Measurements from ENCODE around the gene TMEM145. TPM values are rescaled to one million over a fixed set of nuclear protein-coding genes. Genes with fewer than 3 reads are reported as not detected.

The TMEM145 gene
- total RNA-seq, 1 donor from 2014 or later: 18.4 TPM

DNA sequence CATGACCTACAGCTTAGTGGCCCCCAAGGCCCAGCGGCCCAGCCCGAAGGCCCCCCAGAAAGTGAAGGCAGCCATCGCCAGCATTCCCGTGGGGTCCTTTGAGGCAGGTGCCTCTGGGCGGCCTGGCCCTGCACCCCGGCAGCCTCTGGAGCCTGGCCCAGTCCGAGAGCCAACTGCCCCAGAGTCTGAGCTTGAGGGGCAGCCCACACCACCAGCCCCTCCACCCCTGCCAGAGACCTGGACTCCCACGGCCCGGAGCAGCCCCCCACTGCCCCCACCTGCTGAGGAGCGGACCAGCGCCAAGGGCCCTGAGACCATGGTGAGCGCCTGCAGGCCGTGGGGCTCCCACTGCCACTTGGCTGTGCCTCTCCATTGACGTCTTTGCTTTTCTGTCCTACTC, 20.1 kb upstream of the TMEM145 start:
- TF ChIP-seq, protein P1, sequence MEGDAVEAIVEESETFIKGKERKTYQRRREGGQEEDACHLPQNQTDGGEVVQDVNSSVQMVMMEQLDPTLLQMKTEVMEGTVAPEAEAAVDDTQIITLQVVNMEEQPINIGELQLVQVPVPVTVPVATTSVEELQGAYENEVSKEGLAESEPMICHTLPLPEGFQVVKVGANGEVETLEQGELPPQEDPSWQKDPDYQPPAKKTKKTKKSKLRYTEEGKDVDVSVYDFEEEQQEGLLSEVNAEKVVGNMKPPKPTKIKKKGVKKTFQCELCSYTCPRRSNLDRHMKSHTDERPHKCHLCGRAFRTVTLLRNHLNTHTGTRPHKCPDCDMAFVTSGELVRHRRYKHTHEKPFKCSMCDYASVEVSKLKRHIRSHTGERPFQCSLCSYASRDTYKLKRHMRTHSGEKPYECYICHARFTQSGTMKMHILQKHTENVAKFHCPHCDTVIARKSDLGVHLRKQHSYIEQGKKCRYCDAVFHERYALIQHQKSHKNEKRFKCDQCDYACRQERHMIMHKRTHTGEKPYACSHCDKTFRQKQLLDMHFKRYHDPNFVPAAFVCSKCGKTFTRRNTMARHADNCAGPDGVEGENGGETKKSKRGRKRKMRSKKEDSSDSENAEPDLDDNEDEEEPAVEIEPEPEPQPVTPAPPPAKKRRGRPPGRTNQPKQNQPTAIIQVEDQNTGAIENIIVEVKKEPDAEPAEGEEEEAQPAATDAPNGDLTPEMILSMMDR (conservative IDR thresholded peaks at IDR 0.05): no peak
- peaks cover 8% of the 10 kb centered on the region for H3K4me1 Mint-ChIP-seq
- H3K9me3 Mint-ChIP-seq: no peaks in the 10 kb centered on the region
- peaks cover 9% of the 10 kb centered on the region for H3K36me3 Mint-ChIP-seq (ENCODE audit: low read depth)
- H3K27ac Mint-ChIP-seq (ENCODE audit: unreplicated experiment): no peak overlapping the region
- peak overlapping the region; percentile 44 for H3K4me3 Mint-ChIP-seq
- DNase-seq (ENCODE audit: low read depth, low spot score): no peak
- H3K27me3 Mint-ChIP-seq (ENCODE audit: low read depth): peaks cover 4% of the 10 kb centered on the region

GRCh38 chr19:42293540-42293939, 19.6 kb upstream of the TMEM145 start:
- DNase-seq (ENCODE audit: low read depth, low spot score): no peak
- Mint-ChIP-seq H3K4me3 (peak overlapping the region; percentile 44), H3K9me3 (no peaks in the 10 kb centered on the region), H3K27ac (ENCODE audit: unreplicated experiment) (no peak overlapping the region), H3K4me1 (peaks cover 8% of the 10 kb centered on the region), H3K36me3 (ENCODE audit: low read depth) (peaks cover 9% of the 10 kb centered on the region), H3K27me3 (ENCODE audit: low read depth) (peaks cover 4% of the 10 kb centered on the region)
- TF ChIP-seq, protein P1 (conservative IDR thresholded peaks at IDR 0.05): no peak

GRCh38 chr19:42293948-42294347, 19.2 kb upstream of the TMEM145 start:
- no peak for DNase-seq (ENCODE audit: low read depth, low spot score)
- no peaks in the 10 kb centered on the region for H3K9me3 Mint-ChIP-seq
- H3K36me3 Mint-ChIP-seq (ENCODE audit: low read depth): peaks cover 9% of the 10 kb centered on the region
- peak overlapping the region; percentile 44 for H3K4me3 Mint-ChIP-seq
- no peak overlapping the region for H3K27ac Mint-ChIP-seq (ENCODE audit: unreplicated experiment)
- TF ChIP-seq, protein P1 (conservative IDR thresholded peaks at IDR 0.05): no peak
- H3K27me3 Mint-ChIP-seq (ENCODE audit: low read depth): peaks cover 4% of the 10 kb centered on the region
- H3K4me1 Mint-ChIP-seq: peaks cover 8% of the 10 kb centered on the region

GRCh38 chr19:42294471-42295137, 18.5 kb upstream of the TMEM145 start:
- Mint-ChIP-seq H3K4me1 (peaks cover 8% of the 10 kb centered on the region), H3K9me3 (no peaks in the 10 kb centered on the region), H3K27me3 (ENCODE audit: low read depth) (peaks cover 4% of the 10 kb centered on the region), H3K27ac (ENCODE audit: unreplicated experiment) (no peak overlapping the region), H3K36me3 (ENCODE audit: low read depth) (peaks cover 9% of the 10 kb centered on the region), H3K4me3 (peak overlapping the region; percentile 49)
- no peak for DNase-seq (ENCODE audit: low read depth, low spot score)
- TF ChIP-seq, protein P1 (conservative IDR thresholded peaks at IDR 0.05): no peak

GRCh38 chr19:42295342-42295741, 17.8 kb upstream of the TMEM145 start:
- DNase-seq (ENCODE audit: low read depth, low spot score): no peak
- Mint-ChIP-seq H3K9me3 (no peaks in the 10 kb centered on the region), H3K27ac (ENCODE audit: unreplicated experiment) (no peak overlapping the region), H3K4me1 (peaks cover 13% of the 10 kb centered on the region), H3K27me3 (ENCODE audit: low read depth) (peaks cover 4% of the 10 kb centered on the region), H3K36me3 (ENCODE audit: low read depth) (peaks cover 15% of the 10 kb centered on the region), H3K4me3 (peak overlapping the region; percentile 83)
- TF ChIP-seq, protein P1 (conservative IDR thresholded peaks at IDR 0.05): no peak

Data from neural crest cell (in vitro differentiated cells).